HG02870 (cell line): ENCODE measurements around the gene ADAM12.
"Not testable (repeated sequence)": the region's sequence is repeated elsewhere in the genome, so short reads cannot be mapped to it uniquely, and the experiment has no call there.

Experiments
- ATAC-seq: cut with Tn5 transposase; IDR thresholded peaks from one replicate; pipeline ENCODE4 v1.9.1; 2021; ENCODE audit warnings: mild to moderate bottlenecking, moderate library complexity; ENCODE audit not compliant: unreplicated experiment

ADAM12 gene

GRCh38 chr10:125995726-125996304, 392.5 kb downstream of the ADAM12 start:
- no peak for ATAC-seq

GRCh38 chr10:125994601-125995000, 393.7 kb downstream of the ADAM12 start:
- no peak for ATAC-seq

- ATAC-seq = no peak
Observed at GRCh38 chr10:125992254-125992653, 396.0 kb downstream of the ADAM12 start.

GRCh38 chr10:125991392-125991791, 396.9 kb downstream of the ADAM12 start:
- no peak for ATAC-seq

GRCh38 chr10:125990974-125991373, 397.3 kb downstream of the ADAM12 start:
- ATAC-seq = no peak

- ATAC-seq = no peak
Observed at GRCh38 chr10:125989791-125990190, 398.5 kb downstream of the ADAM12 start.

GRCh38 chr10:125985557-125986240, 402.6 kb downstream of the ADAM12 start:
- ATAC-seq = no peak

GRCh38 chr10:125984865-125985495, 403.3 kb downstream of the ADAM12 start:
- no peak for ATAC-seq

- no peak for ATAC-seq
Observed at GRCh38 chr10:125984346-125984745, 403.9 kb downstream of the ADAM12 start.

GRCh38 chr10:125983656-125984055, 404.6 kb downstream of the ADAM12 start:
- ATAC-seq = no peak

GRCh38 chr10:125983161-125983560, 405.1 kb downstream of the ADAM12 start:
- no peak for ATAC-seq

- peak; percentile 66 for ATAC-seq
Observed at GRCh38 chr10:125982260-125982948, 405.9 kb downstream of the ADAM12 start.

- no peak for ATAC-seq
Observed at GRCh38 chr10:125980521-125981035, 407.7 kb downstream of the ADAM12 start.

- no peak for ATAC-seq
Observed at GRCh38 chr10:125979976-125980375, 408.3 kb downstream of the ADAM12 start.

- ATAC-seq = no peak
Observed at GRCh38 chr10:125976960-125977605, 411.2 kb downstream of the ADAM12 start.

- ATAC-seq = not testable (repeated sequence)
Observed at GRCh38 chr10:125970077-125970630, 418.1 kb downstream of the ADAM12 start.

- no peak for ATAC-seq
Observed at GRCh38 chr10:125967533-125967932, 420.7 kb downstream of the ADAM12 start.

- ATAC-seq = no peak
Observed at GRCh38 chr10:125964558-125964957, 423.7 kb downstream of the ADAM12 start.
